22Rv1 (cell line): ENCODE measurements around the gene ZRANB3.

ENCODE experiments used
- H3K27ac ChIP-seq: fragments of 450-650 bp; 2 replicates; pipeline ENCODE4 v1.5.1; 2017
- ZFX ChIP-seq: fragments of 450-650 bp; IDR thresholded peaks from 2 replicates; pipeline ENCODE4 v1.6.1; 2017; ENCODE audit warnings: antibody characterized with exemption, borderline replicate concordance
- TF ChIP-seq, protein P1 (sequence below): fragments of 450-650 bp; IDR thresholded peaks from 2 replicates; pipeline ENCODE4 v1.5.1; 2017; ENCODE audit warnings: mild to moderate bottlenecking

The ZRANB3 gene

DNA sequence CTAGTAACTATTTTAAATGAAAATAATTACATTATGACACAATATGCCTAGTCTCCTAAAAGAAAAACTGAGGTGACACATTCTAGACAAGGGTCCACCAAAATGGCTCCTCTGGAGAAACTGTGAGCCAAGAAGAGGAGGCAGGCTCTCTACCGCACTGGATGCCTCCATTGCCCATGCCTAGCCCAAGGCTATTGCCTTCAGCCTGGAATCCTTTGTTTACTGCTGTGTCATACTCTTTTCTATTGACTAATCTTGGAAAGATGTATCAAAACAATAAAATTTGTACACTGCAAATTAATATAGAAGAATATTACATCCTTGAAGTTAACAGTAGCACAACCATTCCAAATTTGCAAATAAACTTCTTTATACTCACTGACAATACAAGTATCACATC is 311.8 kb downstream of the ZRANB3 start:
- no peak overlapping the region for H3K27ac ChIP-seq
- TF ChIP-seq, protein P1, sequence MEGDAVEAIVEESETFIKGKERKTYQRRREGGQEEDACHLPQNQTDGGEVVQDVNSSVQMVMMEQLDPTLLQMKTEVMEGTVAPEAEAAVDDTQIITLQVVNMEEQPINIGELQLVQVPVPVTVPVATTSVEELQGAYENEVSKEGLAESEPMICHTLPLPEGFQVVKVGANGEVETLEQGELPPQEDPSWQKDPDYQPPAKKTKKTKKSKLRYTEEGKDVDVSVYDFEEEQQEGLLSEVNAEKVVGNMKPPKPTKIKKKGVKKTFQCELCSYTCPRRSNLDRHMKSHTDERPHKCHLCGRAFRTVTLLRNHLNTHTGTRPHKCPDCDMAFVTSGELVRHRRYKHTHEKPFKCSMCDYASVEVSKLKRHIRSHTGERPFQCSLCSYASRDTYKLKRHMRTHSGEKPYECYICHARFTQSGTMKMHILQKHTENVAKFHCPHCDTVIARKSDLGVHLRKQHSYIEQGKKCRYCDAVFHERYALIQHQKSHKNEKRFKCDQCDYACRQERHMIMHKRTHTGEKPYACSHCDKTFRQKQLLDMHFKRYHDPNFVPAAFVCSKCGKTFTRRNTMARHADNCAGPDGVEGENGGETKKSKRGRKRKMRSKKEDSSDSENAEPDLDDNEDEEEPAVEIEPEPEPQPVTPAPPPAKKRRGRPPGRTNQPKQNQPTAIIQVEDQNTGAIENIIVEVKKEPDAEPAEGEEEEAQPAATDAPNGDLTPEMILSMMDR, result no peak
- no peak for TF ChIP-seq ZFX

DNA sequence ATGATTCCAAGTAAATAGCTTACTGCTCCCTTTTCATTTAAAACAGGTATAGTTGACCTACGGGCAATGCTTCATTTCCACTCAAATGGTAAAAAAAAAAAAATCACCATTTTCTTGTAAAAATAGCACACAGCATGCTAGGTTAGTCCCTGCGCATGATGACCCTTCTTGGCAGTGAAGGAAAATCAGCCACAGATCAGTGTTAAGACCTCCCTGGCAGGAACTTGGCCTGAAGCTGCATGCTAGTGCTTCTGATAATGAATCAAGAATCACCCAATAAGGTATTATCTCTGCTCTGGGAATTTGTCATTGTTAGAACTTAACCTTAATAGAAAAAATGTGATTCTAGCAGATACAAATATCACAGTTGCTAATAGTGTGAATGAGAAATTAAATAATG is 312.6 kb downstream of the ZRANB3 start:
- no peak for TF ChIP-seq ZFX
- TF ChIP-seq, protein P1, result no peak

DNA sequence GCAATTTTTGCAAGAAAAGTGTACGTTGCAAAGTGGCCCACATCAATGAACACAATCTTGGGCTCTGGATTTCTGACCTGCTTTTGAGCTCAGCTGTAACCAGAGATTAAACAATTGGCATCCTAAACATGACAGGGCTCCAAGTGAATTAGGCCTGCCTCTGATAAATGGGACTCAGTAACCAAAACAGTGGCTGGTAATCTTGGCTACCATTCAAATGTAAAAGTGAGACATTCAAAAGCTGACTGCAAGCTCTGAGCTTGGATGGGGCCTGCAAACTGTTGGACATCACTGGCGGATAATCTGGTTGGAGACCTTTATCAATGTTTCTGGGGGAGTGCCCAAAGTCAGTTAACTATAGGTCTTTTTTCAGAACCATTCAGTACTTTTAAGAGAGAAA is 318.3 kb downstream of the ZRANB3 start:
- H3K27ac ChIP-seq, result no peak overlapping the region
- TF ChIP-seq ZFX, result no peak
- TF ChIP-seq, protein P1, result no peak

More for the DNA sequence above, 312.6 kb downstream of the ZRANB3 start:
- H3K27ac ChIP-seq, result no peak overlapping the region

DNA sequence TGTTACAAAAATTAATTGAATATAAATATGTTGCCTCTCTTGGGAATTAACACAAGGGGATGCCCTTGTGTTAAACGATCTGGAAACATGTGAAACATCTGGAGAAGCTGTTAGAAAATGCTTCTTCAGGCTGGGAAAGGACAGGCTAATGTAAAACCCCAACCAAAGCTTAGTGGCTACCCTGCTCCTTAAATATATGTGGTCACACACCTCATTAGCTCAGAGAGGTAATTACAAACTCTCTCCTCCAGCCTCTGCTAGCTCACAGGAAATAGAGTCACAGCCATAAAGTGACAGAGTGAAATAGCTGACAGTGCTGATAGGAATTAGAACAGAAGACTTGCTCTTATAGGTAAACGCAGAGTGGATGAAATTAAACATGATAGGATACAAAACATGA is 323.0 kb downstream of the ZRANB3 start:
- no peak overlapping the region for H3K27ac ChIP-seq
- TF ChIP-seq, protein P1, result no peak
- no peak for TF ChIP-seq ZFX

DNA sequence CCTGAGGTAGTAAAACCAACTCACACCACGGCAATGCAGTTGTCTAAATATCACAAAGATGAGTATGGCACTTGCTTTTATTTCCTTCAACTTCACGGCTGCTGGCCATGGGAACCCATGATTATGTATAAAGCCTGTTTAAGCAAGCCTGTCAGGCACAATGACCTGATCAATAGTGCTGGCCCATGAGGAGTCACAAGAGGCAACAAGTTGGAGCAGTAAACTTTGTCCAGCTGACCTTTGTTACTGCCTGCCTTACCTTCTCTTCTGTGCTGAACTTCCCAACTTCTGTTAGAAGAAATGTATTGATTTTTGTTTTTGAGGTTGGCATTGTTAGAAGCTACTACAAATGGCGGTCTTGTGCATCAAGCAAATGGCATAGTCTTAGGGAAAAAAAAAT is 327.1 kb downstream of the ZRANB3 start:
- H3K27ac ChIP-seq, result no peak overlapping the region
- no peak for TF ChIP-seq ZFX
- TF ChIP-seq, protein P1, result no peak

DNA sequence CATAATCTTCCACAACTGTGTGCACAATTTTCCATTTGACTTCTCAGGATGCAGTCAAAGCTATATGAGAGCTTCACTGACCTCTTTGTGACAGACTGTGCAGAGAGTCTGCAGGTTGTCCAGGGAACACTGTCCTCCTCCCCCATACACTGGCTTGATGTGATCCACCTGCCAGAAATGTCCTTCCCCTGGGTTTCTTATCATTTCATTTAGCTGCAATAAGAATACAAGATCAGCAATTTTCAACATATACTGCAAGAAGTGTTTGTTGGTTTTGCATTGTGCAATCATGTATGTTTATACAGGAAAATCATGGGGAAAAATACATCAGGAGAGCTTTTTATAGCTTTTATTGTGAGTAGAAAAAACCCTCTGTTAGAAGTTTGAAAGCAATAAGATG is 328.3 kb downstream of the ZRANB3 start:
- TF ChIP-seq, protein P1, result no peak
- no peak for TF ChIP-seq ZFX
- H3K27ac ChIP-seq, result no peak overlapping the region

DNA sequence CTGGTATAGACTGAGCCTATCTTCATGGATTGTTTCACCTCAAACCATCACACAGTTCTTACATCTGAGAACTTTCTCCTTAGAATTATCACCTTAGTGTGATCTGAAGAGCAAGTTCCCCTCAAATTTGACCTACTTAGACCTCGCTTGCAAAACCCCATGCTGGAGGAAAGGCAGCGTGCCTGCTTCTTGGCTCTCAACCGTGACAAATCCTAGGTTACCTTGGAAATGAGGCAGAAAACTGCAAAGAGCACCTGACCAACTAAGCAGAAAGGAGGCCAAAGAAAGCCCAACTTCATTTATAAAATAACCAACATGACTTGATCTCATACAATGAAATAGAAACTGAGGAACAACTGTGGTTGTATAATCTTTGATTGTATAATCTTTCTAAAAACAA is 332.5 kb downstream of the ZRANB3 start:
- TF ChIP-seq ZFX, result no peak
- TF ChIP-seq, protein P1, result no peak
- H3K27ac ChIP-seq, result no peak overlapping the region
